HCT116 (cell line): Measurements from ENCODE around the gene SMURF1. TPM values are rescaled to one million over a fixed set of nuclear protein-coding genes. Genes with fewer than 3 reads are reported as not detected.

Source experiments
- ATAC-seq: fragments of 200-7000 bp; cut with Tn5 transposase; 2 replicates; pipeline ENCODE4 v1.9.1; 2020; ENCODE audit warnings: mild to moderate bottlenecking, moderate library complexity
- BruUV-seq: library from RNA; stranded (reverse); fragments of 400-500 nt; replicated peaks from 2 replicates; lab custom pipeline; 2021; lab: Mats Ljungman, UMichigan
- CTCF ChIA-PET: fragments of 300-600 bp; sonication (Branson Sonifier 250); formaldehyde crosslinking; loops from one replicate; lab custom pipeline; 2021; ENCODE audit warnings: antibody characterized with exemption; lab: Charles Lee
- POLR2A ChIA-PET: fragments of 300-600, 350-600 bp; sonication (Branson Sonifier 250); formaldehyde crosslinking; loops from one replicate; lab custom pipeline; 2021; ENCODE audit warnings: antibody characterized with exemption; lab: Charles Lee
- RAD21 ChIA-PET, 2 experiments: fragments of 300-600 bp; sonication (Branson Sonifier 250); formaldehyde crosslinking; loops; one replicate each; lab custom pipeline; 2023; ENCODE audit warnings: low total read pairs in 2 of 2; ENCODE audit not compliant: uncharacterized antibody in 2 of 2, unreplicated experiment in 2 of 2, low non-redundant PET in 1 of 2; lab: Charles Lee
- DNase-seq: peaks from one replicate; pipeline ENCODE4 v3.0.0-alpha.2; 2010; ENCODE audit warnings: low read depth, low spot score
- H2AFZ ChIP-seq: fragments of 200-600 bp; shearing (Covaris generic), sonication (generic); 2 replicates; pipeline ENCODE4 v1.6.1; 2017; ENCODE audit warnings: low read depth, mixed run types, mixed read lengths, antibody characterized with exemption, low read length; ENCODE audit not compliant: poor library complexity, severe bottlenecking
- H3K27ac ChIP-seq: 2 replicates; pipeline ENCODE4 v1.5.1; 2012; ENCODE audit warnings: low read depth, low read length
- H3K27me3 ChIP-seq: fragments of 200-600 bp; sonication (generic); 2 replicates; pipeline ENCODE4 v1.6.1; 2016; ENCODE audit warnings: mixed run types, low read length, mixed read lengths; ENCODE audit not compliant: insufficient read depth
- H3K36me3 ChIP-seq, 2 experiments: fragments of 200-500 bp in 1 of 2; fragments of 200-600 bp in 1 of 2; sonication (Bioruptor generic) in 1 of 2; sonication (generic) in 1 of 2; 2 replicates each; pipeline versions ENCODE4 v1.5.1 to v1.6.1; 2014 to 2016; ENCODE audit warnings: low read length in 2 of 2, inconsistent platforms in 1 of 2, mixed read lengths in 1 of 2, mixed run types in 1 of 2; ENCODE audit not compliant: insufficient read depth in 2 of 2, control insufficient read depth in 1 of 2
- H3K4me1 ChIP-seq, 2 experiments: fragments of 200-600 bp in 1 of 2; sonication (generic) in 1 of 2; 2 replicates each; pipeline versions ENCODE4 v1.5.1 to v1.6.1; 2012 to 2017; ENCODE audit warnings: low read length in 2 of 2, inconsistent platforms in 1 of 2, mild to moderate bottlenecking in 1 of 2, mixed read lengths in 1 of 2, mixed run types in 1 of 2, moderate library complexity in 1 of 2; ENCODE audit not compliant: insufficient read depth in 2 of 2, control insufficient read depth in 1 of 2
- H3K4me2 ChIP-seq: fragments of 200-600 bp; sonication (generic); 2 replicates; pipeline ENCODE4 v1.6.1; 2017; ENCODE audit warnings: mixed run types, low read length, mixed read lengths
- H3K4me3 ChIP-seq, 2 experiments: fragments of 200-600 bp in 1 of 2; sonication (generic) in 1 of 2; replicated peaks in 1 of 2; 2 replicates each; pipeline ENCODE4 v1.5.1; 2011 to 2016; ENCODE audit warnings: low read length in 2 of 2, control low read depth in 1 of 2, low read depth in 1 of 2, mild to moderate bottlenecking in 1 of 2, mixed read lengths in 1 of 2, mixed run types in 1 of 2
- H3K79me2 ChIP-seq: fragments of 200-600 bp; sonication (generic); 2 replicates; pipeline ENCODE4 v1.6.1; 2017; ENCODE audit warnings: mild to moderate bottlenecking, mixed run types, low read length, moderate library complexity, mixed read lengths; ENCODE audit not compliant: insufficient read depth
- H3K9ac ChIP-seq: fragments of 200-600 bp; sonication (generic); 2 replicates; pipeline ENCODE4 v1.6.1; 2016; ENCODE audit warnings: low read length, mixed read lengths
- H3K9me2 ChIP-seq: fragments of 200-600 bp; sonication (generic), shearing (Covaris generic); 2 replicates; pipeline ENCODE4 v1.6.1; 2017; ENCODE audit warnings: mixed run types, mild to moderate bottlenecking, moderate library complexity; ENCODE audit not compliant: insufficient read depth
- H3K9me3 ChIP-seq, 2 experiments: fragments of 200-500 bp in 1 of 2; fragments of 200-600 bp in 1 of 2; sonication (Bioruptor generic) in 1 of 2; sonication (generic) in 1 of 2; 2 replicates each; pipeline ENCODE4 v1.6.1; 2014 to 2017; ENCODE audit warnings: low read length in 2 of 2, mixed read lengths in 2 of 2, inconsistent platforms in 1 of 2, low read depth in 1 of 2, mild to moderate bottlenecking in 1 of 2, mixed run types in 1 of 2, moderate library complexity in 1 of 2; ENCODE audit not compliant: control insufficient read depth in 1 of 2, insufficient read depth in 1 of 2
- H4K20me1 ChIP-seq: fragments of 200-600 bp; sonication (generic), shearing (Covaris generic); 2 replicates; pipeline ENCODE4 v1.6.1; 2017; ENCODE audit warnings: mixed run types, mild to moderate bottlenecking, moderate library complexity; ENCODE audit not compliant: insufficient read depth
- CBX3 ChIP-seq: IDR thresholded peaks from 2 replicates; pipeline ENCODE4 v1.6.1; 2012; ENCODE audit warnings: low read depth
- CEBPB ChIP-seq: IDR thresholded peaks from 2 replicates; pipeline ENCODE4 v1.6.1; 2012; ENCODE audit warnings: low read depth
- CTCF ChIP-seq, 3 experiments: fragments of 200-600 bp in 1 of 3; sonication (generic) in 1 of 3; IDR thresholded peaks in 2 of 3; conservative IDR thresholded peaks in 1 of 3; 2 replicates each; pipeline ENCODE4 v1.5.1; 2012 to 2017; ENCODE audit warnings: low read depth in 2 of 3, low read length in 2 of 3, antibody characterized with exemption in 1 of 3, borderline replicate concordance in 1 of 3, control low read depth in 1 of 3, mild to moderate bottlenecking in 1 of 3, mixed read lengths in 1 of 3, mixed run types in 1 of 3, moderate library complexity in 1 of 3; ENCODE audit not compliant: insufficient read depth in 1 of 3
- EGR1 ChIP-seq: IDR thresholded peaks from 2 replicates; pipeline ENCODE4 v1.6.1; 2012; ENCODE audit warnings: low read depth
- ELF1 ChIP-seq: IDR thresholded peaks from 2 replicates; pipeline ENCODE4 v1.6.1; 2012; ENCODE audit warnings: low read depth, borderline replicate concordance
- EZH2 ChIP-seq: fragments of 200-600 bp; sonication (generic); IDR thresholded peaks from 2 replicates; pipeline ENCODE4 v1.6.1; 2017; ENCODE audit warnings: antibody characterized with exemption, mixed run types
- EZH2phosphoT487 ChIP-seq: fragments of 200-600 bp; IDR thresholded peaks from 2 replicates; pipeline ENCODE4 v1.6.1; 2018; ENCODE audit warnings: antibody characterized with exemption, borderline replicate concordance
- FOSL1 ChIP-seq: IDR thresholded peaks from 2 replicates; pipeline ENCODE4 v1.6.1; 2012; ENCODE audit warnings: low read depth
- JUND ChIP-seq: IDR thresholded peaks from 2 replicates; pipeline ENCODE4 v1.6.1; 2012
- POLR2AphosphoS5 ChIP-seq: IDR thresholded peaks from 2 replicates; pipeline ENCODE4 v1.6.1; 2011; ENCODE audit warnings: mild to moderate bottlenecking, low read depth, low read length, moderate library complexity
- RAD21 ChIP-seq: IDR thresholded peaks from 2 replicates; pipeline ENCODE4 v1.6.1; 2012; ENCODE audit warnings: low read depth, mild to moderate bottlenecking
- SP1 ChIP-seq: IDR thresholded peaks from 2 replicates; pipeline ENCODE4 v1.6.1; 2012; ENCODE audit warnings: low read depth
- SRF ChIP-seq: IDR thresholded peaks from 2 replicates; pipeline ENCODE4 v1.6.1; 2012; ENCODE audit warnings: low read depth
- TCF7L2 ChIP-seq: IDR thresholded peaks from 2 replicates; pipeline ENCODE4 v1.7.0; 2011; ENCODE audit warnings: borderline replicate concordance, inconsistent platforms; ENCODE audit not compliant: insufficient read depth, insufficient read length; ENCODE audit errors: extremely low read depth
- YY1 ChIP-seq: IDR thresholded peaks from 2 replicates; pipeline ENCODE4 v1.6.1; 2011; ENCODE audit warnings: low read length, low read depth, moderate library complexity, mild to moderate bottlenecking; ENCODE audit not compliant: insufficient replicate concordance; ENCODE audit errors: extremely low read depth
- ZNF274 ChIP-seq: fragments of 200-500 bp; sonication (Bioruptor generic); IDR thresholded peaks from 2 replicates; pipeline ENCODE4 v1.6.1; 2014; ENCODE audit warnings: mild to moderate bottlenecking, low read depth, low read length, inconsistent platforms
- intact Hi-C: fragments of 100-400 bp; cut with micrococcal nuclease; formaldehyde crosslinking; loops from 2 replicates; pipeline ENCODE4 v1.10.0; 2022
- total RNA-seq: library from RNA; stranded (reverse); gene quantifications from one replicate; pipeline ENCODE4 v1.2.1, GENCODE V29; 2021; ENCODE audit not compliant: unreplicated experiment
- TF ChIP-seq, protein P1 (sequence below): IDR thresholded peaks from 2 replicates; pipeline ENCODE4 v1.6.1; 2012; ENCODE audit warnings: low read depth
- TF ChIP-seq, protein P2 (sequence below): IDR thresholded peaks from 2 replicates; pipeline ENCODE4 v1.6.1; 2012
- TF ChIP-seq, protein P3 (sequence below): IDR thresholded peaks from 2 replicates; pipeline ENCODE4 v1.6.1; 2011; ENCODE audit warnings: mild to moderate bottlenecking, low read length, moderate library complexity; ENCODE audit not compliant: insufficient replicate concordance; ENCODE audit errors: extremely low read depth
- TF ChIP-seq, protein P4 (sequence below): IDR thresholded peaks from 2 replicates; pipeline ENCODE4 v1.6.1; 2012

Gene SMURF1
- total RNA-seq, 1 experiment from 2014 or later, result 24.6 TPM

DNA sequence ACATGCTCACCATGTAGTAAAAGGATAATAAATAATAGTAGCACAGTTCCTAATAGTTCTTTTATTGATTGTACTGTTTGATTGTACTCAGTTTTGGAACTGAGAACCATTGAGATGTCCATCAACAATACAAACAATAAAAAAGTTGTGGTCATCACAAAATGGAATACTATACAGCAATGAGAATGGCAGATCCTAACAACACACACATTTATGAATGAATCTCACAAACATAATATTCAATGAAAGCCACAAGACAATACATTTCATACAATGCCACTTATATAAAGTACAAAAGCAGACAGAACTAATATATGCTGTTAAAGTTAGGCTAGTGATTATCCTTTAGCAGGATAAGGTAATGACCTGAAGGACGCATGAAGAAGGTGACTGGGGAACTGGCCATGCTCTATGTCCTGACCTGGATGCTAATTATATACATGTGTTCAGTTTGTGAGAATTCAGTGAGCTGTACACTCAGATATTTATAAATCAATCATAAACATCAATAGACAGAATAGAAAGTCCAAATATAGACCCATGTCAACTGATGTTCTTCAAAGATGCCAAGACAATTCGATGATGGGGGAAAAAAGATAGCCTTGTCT lies 70.0 kb downstream of the SMURF1 start:
- DNase-seq (no peak), ATAC-seq (no peak)
- no peak overlapping the region for H3K4me2 ChIP-seq
- BruUV-seq, result no TSS peak
- no peak overlapping the region for H2AFZ ChIP-seq
- RAD21 ChIA-PET, result no interaction called here
- H3K79me2 ChIP-seq, result peaks cover 90% of the 10 kb centered on the region
- H3K4me1 ChIP-seq, result peaks cover 0 to 13% of the 10 kb centered on the region in 2 experiments; a peak in 2 of 4 replicates
- H3K9ac ChIP-seq, result no peak overlapping the region
- H3K27me3 ChIP-seq, result no peaks in the 10 kb centered on the region
- H3K4me3 ChIP-seq, result no peak overlapping the region
- H4K20me1 ChIP-seq, result no peaks in the 10 kb centered on the region; the same call in 1 of the 2 replicates
- intact Hi-C loops, result no loop called here
- CTCF ChIA-PET, result no interaction called here
- H3K9me3 ChIP-seq, result no peaks in the 10 kb centered on the region
- H3K36me3 ChIP-seq, result no peaks in the 10 kb centered on the region
- TF ChIP-seq TCF7L2 (no peak), CEBPB (no peak), EZH2phosphoT487 (no peak), CTCF (IDR thresholded peaks at IDR 0.05 in 2 of 3, conservative IDR thresholded peaks at IDR 0.05 in 1 of 3; ENCODE audit: borderline replicate concordance in 1 of 3, insufficient read depth in 1 of 3, low read depth in 2 of 3, low read length in 2 of 3) (no peak), SRF (no peak), CBX3 (no peak), YY1 (no peak), SP1 (no peak), JUND (no peak), ELF1 (no peak), EGR1 (no peak), POLR2AphosphoS5 (no peak), ZNF274 (no peak), RAD21 (no peak), EZH2 (no peak), FOSL1 (no peak)
- TF ChIP-seq, protein P1, sequence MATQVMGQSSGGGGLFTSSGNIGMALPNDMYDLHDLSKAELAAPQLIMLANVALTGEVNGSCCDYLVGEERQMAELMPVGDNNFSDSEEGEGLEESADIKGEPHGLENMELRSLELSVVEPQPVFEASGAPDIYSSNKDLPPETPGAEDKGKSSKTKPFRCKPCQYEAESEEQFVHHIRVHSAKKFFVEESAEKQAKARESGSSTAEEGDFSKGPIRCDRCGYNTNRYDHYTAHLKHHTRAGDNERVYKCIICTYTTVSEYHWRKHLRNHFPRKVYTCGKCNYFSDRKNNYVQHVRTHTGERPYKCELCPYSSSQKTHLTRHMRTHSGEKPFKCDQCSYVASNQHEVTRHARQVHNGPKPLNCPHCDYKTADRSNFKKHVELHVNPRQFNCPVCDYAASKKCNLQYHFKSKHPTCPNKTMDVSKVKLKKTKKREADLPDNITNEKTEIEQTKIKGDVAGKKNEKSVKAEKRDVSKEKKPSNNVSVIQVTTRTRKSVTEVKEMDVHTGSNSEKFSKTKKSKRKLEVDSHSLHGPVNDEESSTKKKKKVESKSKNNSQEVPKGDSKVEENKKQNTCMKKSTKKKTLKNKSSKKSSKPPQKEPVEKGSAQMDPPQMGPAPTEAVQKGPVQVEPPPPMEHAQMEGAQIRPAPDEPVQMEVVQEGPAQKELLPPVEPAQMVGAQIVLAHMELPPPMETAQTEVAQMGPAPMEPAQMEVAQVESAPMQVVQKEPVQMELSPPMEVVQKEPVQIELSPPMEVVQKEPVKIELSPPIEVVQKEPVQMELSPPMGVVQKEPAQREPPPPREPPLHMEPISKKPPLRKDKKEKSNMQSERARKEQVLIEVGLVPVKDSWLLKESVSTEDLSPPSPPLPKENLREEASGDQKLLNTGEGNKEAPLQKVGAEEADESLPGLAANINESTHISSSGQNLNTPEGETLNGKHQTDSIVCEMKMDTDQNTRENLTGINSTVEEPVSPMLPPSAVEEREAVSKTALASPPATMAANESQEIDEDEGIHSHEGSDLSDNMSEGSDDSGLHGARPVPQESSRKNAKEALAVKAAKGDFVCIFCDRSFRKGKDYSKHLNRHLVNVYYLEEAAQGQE, result no peak
- TF ChIP-seq, protein P2, sequence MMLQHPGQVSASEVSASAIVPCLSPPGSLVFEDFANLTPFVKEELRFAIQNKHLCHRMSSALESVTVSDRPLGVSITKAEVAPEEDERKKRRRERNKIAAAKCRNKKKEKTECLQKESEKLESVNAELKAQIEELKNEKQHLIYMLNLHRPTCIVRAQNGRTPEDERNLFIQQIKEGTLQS, result no peak
- TF ChIP-seq, protein P3, sequence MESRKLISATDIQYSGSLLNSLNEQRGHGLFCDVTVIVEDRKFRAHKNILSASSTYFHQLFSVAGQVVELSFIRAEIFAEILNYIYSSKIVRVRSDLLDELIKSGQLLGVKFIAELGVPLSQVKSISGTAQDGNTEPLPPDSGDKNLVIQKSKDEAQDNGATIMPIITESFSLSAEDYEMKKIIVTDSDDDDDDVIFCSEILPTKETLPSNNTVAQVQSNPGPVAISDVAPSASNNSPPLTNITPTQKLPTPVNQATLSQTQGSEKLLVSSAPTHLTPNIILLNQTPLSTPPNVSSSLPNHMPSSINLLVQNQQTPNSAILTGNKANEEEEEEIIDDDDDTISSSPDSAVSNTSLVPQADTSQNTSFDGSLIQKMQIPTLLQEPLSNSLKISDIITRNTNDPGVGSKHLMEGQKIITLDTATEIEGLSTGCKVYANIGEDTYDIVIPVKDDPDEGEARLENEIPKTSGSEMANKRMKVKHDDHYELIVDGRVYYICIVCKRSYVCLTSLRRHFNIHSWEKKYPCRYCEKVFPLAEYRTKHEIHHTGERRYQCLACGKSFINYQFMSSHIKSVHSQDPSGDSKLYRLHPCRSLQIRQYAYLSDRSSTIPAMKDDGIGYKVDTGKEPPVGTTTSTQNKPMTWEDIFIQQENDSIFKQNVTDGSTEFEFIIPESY, result no peak
- TF ChIP-seq, protein P4, sequence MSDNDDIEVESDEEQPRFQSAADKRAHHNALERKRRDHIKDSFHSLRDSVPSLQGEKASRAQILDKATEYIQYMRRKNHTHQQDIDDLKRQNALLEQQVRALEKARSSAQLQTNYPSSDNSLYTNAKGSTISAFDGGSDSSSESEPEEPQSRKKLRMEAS, result no peak
- POLR2A ChIA-PET, result interaction anchor here (0.7 kb wide), 1 partner anchor 241 kb away, joined by 3 read pairs; no protein-coding TSS in a partner anchor
- H3K27ac ChIP-seq, result no peak overlapping the region
- H3K9me2 ChIP-seq, result no peaks in the 10 kb centered on the region
